Memory B cell (primary cell): Measurements from ENCODE around the gene ERMARD.

ENCODE experiments used
- ATAC-seq: fragments of 150-1000 bp; cut with Tn5 transposase; 2 replicates; pipeline ENCODE4 v1.10.0; 2021; ENCODE audit warnings: low read depth, mild to moderate bottlenecking, moderate library complexity
- DNase-seq, 2 donors: peaks; one replicate each; pipeline ENCODE4 v3.0.0; 2022; ENCODE audit warnings: low spot score in 2 of 2
- H3K27ac Mint-ChIP-seq: one replicate; pipeline ENCODE4 v1.8.0; 2022; ENCODE audit warnings: mild to moderate bottlenecking, moderate library complexity, mixed read lengths
- H3K27me3 Mint-ChIP-seq: one replicate; pipeline ENCODE4 v1.8.0; 2022; ENCODE audit warnings: mixed read lengths
- H3K36me3 Mint-ChIP-seq: one replicate; pipeline ENCODE4 v1.8.0; 2022; ENCODE audit warnings: mild to moderate bottlenecking, mixed read lengths
- H3K4me1 Mint-ChIP-seq: one replicate; pipeline ENCODE4 v1.8.0; 2022; ENCODE audit warnings: mixed read lengths
- H3K4me3 Mint-ChIP-seq: one replicate; pipeline ENCODE4 v1.8.0; 2022; ENCODE audit warnings: mild to moderate bottlenecking, moderate library complexity, mixed read lengths
- H3K9me3 Mint-ChIP-seq: one replicate; pipeline ENCODE4 v1.8.0; 2022; ENCODE audit warnings: mixed read lengths

ERMARD gene

GRCh38 chr6:169751242-169752073, at the start of gene ERMARD, which contains the start of gene DYNLT2:
ERMARD (plus strand) TSS chr6:169751622; CDS start chr6:169751658, 36 bp downstream.
DYNLT2 (minus strand) TSS chr6:169751572; CDS start chr6:169751458, 114 bp downstream.
- H3K27ac Mint-ChIP-seq: peak within 1 kb of the TSS; percentile 98
- H3K4me3 Mint-ChIP-seq: peak within 1 kb of the TSS; percentile 93
- peaks cover 11% of the 10 kb centered on the region for H3K36me3 Mint-ChIP-seq
- H3K4me1 Mint-ChIP-seq: peaks cover 6% of the 10 kb centered on the region
- peaks cover 7% of the 10 kb centered on the region for H3K9me3 Mint-ChIP-seq
- DNase-seq (peak; percentile 92 to 94), ATAC-seq (peak; percentile 93)
- H3K27me3 Mint-ChIP-seq: no peaks in the 10 kb centered on the region

DNA sequence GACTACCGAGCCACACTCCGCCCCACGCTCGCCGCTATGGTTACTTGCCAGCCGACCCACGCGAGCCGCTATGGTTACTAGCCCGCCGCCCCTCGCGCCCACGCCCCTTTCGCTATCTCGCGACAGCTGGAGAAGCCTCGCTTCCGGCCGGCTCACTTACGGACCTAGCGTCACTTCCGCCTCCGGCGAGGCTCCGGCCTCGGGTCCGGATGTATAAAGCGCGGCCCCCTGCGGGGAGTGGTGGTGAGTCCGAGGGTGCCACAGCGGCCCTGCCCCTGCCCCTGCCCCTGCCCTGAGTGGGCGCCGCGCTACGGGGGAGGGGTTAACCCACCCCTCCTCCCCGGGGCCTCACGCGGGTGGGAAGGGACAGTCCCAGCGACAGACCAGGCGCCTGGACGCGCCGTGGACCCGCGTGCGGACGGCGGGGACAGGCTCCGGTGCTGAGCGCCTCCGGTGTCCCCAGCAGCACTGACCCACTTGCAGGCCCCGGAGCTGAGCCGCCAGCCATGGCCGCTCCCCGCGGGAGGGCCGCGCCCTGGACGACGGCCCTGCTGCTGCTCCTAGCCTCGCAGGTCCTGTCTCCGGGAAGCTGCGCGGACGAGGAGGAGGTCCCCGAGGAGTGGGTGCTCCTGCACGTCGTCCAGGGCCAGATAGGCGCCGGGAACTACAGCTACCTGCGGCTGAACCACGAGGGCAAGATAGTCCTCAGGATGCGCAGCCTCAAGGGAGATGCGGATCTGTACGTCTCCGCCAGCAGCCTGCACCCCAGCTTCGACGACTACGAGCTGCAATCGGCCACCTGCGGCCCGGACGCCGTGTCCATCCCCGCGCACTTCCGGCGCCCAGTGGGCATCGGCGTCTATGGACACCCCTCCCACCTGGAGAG, 49.2 kb upstream of the ERMARD start, which contains the start of the genes C6orf120 and WDR27:
Gene C6orf120 (plus strand): TSS at position 173 of the 886 bp plus-strand sequence. CDS start 334 bp downstream, at position 507.
Gene WDR27 (minus strand): TSS at position 76 of the 886 bp plus-strand sequence. CDS start 13,024 bp downstream, outside the sequence.
- ATAC-seq (peak; percentile 88), DNase-seq (peak; percentile 93 to 94)
- Mint-ChIP-seq H3K27ac (peak within 1 kb of the TSS; percentile 91), H3K9me3 (no peaks in the 10 kb centered on the region), H3K36me3 (peaks cover 5% of the 10 kb centered on the region), H3K27me3 (no peaks in the 10 kb centered on the region), H3K4me3 (peak within 1 kb of the TSS; percentile 88), H3K4me1 (peaks cover 36% of the 10 kb centered on the region)

GRCh38 chr6:169702840-169703246, 48.6 kb upstream of the ERMARD start:
- Mint-ChIP-seq H3K27ac (peak overlapping the region; percentile 91), H3K9me3 (no peaks in the 10 kb centered on the region), H3K36me3 (peaks cover 3% of the 10 kb centered on the region), H3K27me3 (no peaks in the 10 kb centered on the region), H3K4me3 (peak overlapping the region; percentile 88), H3K4me1 (peaks cover 38% of the 10 kb centered on the region)
- ATAC-seq (peak; percentile 1), DNase-seq (no peak)

GRCh38 chr6:169707772-169708171, 43.6 kb upstream of the ERMARD start:
- ATAC-seq: no peak
- Mint-ChIP-seq H3K9me3 (no peaks in the 10 kb centered on the region), H3K4me1 (peaks cover 27% of the 10 kb centered on the region), H3K27ac (no peak overlapping the region), H3K27me3 (no peaks in the 10 kb centered on the region), H3K36me3 (peaks cover 5% of the 10 kb centered on the region), H3K4me3 (no peak overlapping the region)
- no peak for DNase-seq

GRCh38 chr6:169709293-169709692, 42.1 kb upstream of the ERMARD start:
- Mint-ChIP-seq H3K9me3 (no peaks in the 10 kb centered on the region), H3K4me1 (peaks cover 21% of the 10 kb centered on the region), H3K27me3 (no peaks in the 10 kb centered on the region), H3K27ac (no peak overlapping the region), H3K4me3 (no peak overlapping the region), H3K36me3 (peaks cover 5% of the 10 kb centered on the region)
- ATAC-seq: no peak
- DNase-seq: no peak

GRCh38 chr6:169710009-169710408, 41.4 kb upstream of the ERMARD start:
- Mint-ChIP-seq H3K9me3 (no peaks in the 10 kb centered on the region), H3K27me3 (no peaks in the 10 kb centered on the region), H3K27ac (no peak overlapping the region), H3K4me3 (no peak overlapping the region), H3K4me1 (peaks cover 17% of the 10 kb centered on the region), H3K36me3 (peaks cover 5% of the 10 kb centered on the region)
- DNase-seq: no peak
- ATAC-seq: no peak

- Mint-ChIP-seq H3K4me1 (peaks cover under 1% of the 10 kb centered on the region), H3K36me3 (peaks cover 9% of the 10 kb centered on the region), H3K27ac (no peak overlapping the region), H3K4me3 (no peak overlapping the region), H3K27me3 (no peaks in the 10 kb centered on the region), H3K9me3 (no peaks in the 10 kb centered on the region)
- no peak for DNase-seq
- no peak for ATAC-seq
Observed at GRCh38 chr6:169714178-169714577, 37.2 kb upstream of the ERMARD start.

GRCh38 chr6:169714595-169714994, 36.8 kb upstream of the ERMARD start:
- Mint-ChIP-seq H3K27ac (no peak overlapping the region), H3K4me3 (no peak overlapping the region), H3K9me3 (no peaks in the 10 kb centered on the region), H3K36me3 (peaks cover 9% of the 10 kb centered on the region), H3K4me1 (no peaks in the 10 kb centered on the region), H3K27me3 (no peaks in the 10 kb centered on the region)
- DNase-seq (no peak), ATAC-seq (no peak)

- H3K27me3 Mint-ChIP-seq: no peaks in the 10 kb centered on the region
- DNase-seq (no peak), ATAC-seq (no peak)
- no peaks in the 10 kb centered on the region for H3K9me3 Mint-ChIP-seq
- no peak overlapping the region for H3K4me3 Mint-ChIP-seq
- no peak overlapping the region for H3K27ac Mint-ChIP-seq
- H3K36me3 Mint-ChIP-seq: peaks cover 6% of the 10 kb centered on the region
- peaks cover 10% of the 10 kb centered on the region for H3K4me1 Mint-ChIP-seq
Observed at GRCh38 chr6:169719117-169719516, 32.3 kb upstream of the ERMARD start.

GRCh38 chr6:169720207-169720855, 31.1 kb upstream of the ERMARD start:
- H3K9me3 Mint-ChIP-seq: no peaks in the 10 kb centered on the region
- H3K27me3 Mint-ChIP-seq: no peaks in the 10 kb centered on the region
- ATAC-seq: no peak
- H3K27ac Mint-ChIP-seq: no peak overlapping the region
- peaks cover 10% of the 10 kb centered on the region for H3K4me1 Mint-ChIP-seq
- H3K36me3 Mint-ChIP-seq: peaks cover 6% of the 10 kb centered on the region
- no peak for DNase-seq
- H3K4me3 Mint-ChIP-seq: no peak overlapping the region

DNA sequence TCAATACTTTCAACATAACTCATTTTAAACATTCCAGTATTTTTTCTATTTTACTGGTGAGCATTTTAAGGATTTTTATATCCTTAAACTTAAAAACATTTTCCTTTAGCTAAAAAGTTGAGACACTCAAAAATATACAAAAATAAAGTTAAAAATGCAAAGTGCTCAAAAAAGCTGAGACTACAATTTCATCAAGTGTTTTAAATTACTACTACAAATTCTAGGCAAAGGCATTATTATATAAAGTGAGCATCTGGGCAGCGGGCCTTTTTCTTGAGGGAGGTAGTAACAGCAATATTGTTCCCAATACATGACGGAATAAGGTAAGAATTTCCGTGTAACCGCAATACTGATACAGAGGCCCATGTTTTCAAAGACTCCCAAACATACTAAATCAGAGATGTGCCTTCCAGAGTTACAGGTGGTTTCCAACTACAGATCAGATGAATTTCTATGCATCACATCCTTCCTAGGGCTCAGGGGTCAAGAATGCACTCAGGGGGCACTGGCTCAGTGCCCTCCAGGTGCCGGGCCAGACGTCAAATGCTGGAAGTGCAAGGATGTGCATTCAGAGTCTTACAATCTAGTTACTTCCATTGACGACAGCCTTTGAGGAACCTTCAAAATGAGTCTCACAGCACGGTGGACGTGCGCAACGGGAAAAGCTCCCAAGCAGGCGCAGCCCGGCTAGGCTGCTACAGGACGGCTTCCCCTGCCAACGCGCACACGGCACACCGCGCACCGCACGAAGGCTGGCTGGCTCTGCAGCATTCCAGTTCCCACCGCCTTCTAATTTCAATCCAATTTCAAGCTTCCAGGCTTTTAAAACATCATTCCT, 28.8 kb upstream of the ERMARD start:
- Mint-ChIP-seq H3K9me3 (no peaks in the 10 kb centered on the region), H3K27me3 (no peaks in the 10 kb centered on the region), H3K4me1 (peaks cover 10% of the 10 kb centered on the region), H3K27ac (peak overlapping the region; percentile 94), H3K4me3 (peak overlapping the region; percentile 99), H3K36me3 (peaks cover 1% of the 10 kb centered on the region)
- ATAC-seq: peak; percentile 4
- peak in 1 of 2 donors; percentile 20 for DNase-seq

DNA sequence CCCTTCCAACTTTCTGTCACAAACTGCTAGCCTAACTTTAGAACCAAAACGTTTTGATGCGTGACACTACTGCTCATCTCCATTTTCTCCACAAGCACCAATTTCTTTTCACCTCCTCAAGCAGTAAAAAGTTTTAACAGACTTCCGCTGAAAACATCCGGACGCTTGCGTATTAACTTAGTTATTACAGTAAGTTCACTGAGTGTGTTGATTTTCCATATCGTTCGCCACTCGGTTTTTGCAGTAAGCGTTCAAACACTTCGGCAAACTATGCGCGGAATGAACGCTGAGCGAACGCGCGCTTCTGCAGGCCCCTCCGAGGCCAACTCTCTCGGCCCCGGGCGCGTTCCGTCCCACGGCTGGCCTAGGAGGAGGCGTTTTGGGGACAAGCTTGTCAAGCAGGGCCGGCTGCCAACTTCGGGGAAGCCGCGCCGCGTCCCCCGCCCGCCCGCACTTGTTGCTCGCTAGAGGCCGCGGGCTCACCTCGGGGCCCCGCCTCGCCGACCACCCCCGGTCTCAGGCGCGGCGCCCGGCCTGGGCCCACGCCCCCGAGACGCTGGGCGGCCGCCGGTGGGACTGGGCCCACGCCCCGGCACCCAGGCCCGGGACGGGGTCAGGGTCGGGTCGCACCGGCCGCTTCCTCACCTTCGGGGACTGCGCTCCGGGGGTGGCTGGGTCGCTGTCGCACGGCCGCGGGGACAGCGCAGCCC, 28.1 kb upstream of the ERMARD start:
- Mint-ChIP-seq H3K4me1 (peaks cover 10% of the 10 kb centered on the region), H3K4me3 (peak overlapping the region; percentile 99), H3K9me3 (no peaks in the 10 kb centered on the region)

More for the DNA sequence above, 28.1 kb upstream of the ERMARD start:
- peak; percentile 60 to 75 for DNase-seq
- peak; percentile 49 for ATAC-seq
- Mint-ChIP-seq H3K27me3 (no peaks in the 10 kb centered on the region), H3K27ac (peak overlapping the region; percentile 94), H3K36me3 (no peaks in the 10 kb centered on the region)
